ENCODE results near the gene SEL1L. TPM values are rescaled to one million over a fixed set of nuclear protein-coding genes. Genes with fewer than 3 reads are reported as not detected.
"Not testable (repeated sequence)": the region's sequence is repeated elsewhere in the genome, so short reads cannot be mapped to it uniquely, and the experiment has no call there.

SEL1L gene
- total RNA-seq, 2 experiments from 2014 or later = 39.0 to 57.4 TPM

- DNase-seq (no peak), ATAC-seq (peak; percentile 72)
- Mint-ChIP-seq H3K36me3 (ENCODE audit: low read depth) (peaks cover 60% of the 10 kb centered on the region), H3K27me3 (no peaks in the 10 kb centered on the region), H3K9me3 (ENCODE audit: low read depth) (no peaks in the 10 kb centered on the region), H3K4me3 (no peak overlapping the region), H3K4me1 (peaks cover 65% of the 10 kb centered on the region), H3K27ac (no peak overlapping the region)
- CTCF ChIA-PET = interaction anchor here (0.5 to 0.6 kb wide), 2 partner anchors 9 to 53 kb away, joined by 3 to 4 read pairs; no protein-coding TSS in a partner anchor
- intact Hi-C loops (cut with DNase I, micrococcal nuclease) = no loop called here
- POLR2A ChIA-PET = interaction anchor here (1.8 kb wide), 1 partner anchor 10 kb away, joined by 9 read pairs; the partner anchor contains the start of gene SEL1L
Observed at GRCh38 chr14:81523616-81524015, 10.0 kb downstream of the SEL1L start.

GRCh38 chr14:81523016-81523415 is 10.6 kb downstream of the SEL1L start:
- intact Hi-C loops (cut with DNase I, micrococcal nuclease) = no loop called here
- ChIA-PET POLR2A (interaction anchor here (1.8 kb wide), 1 partner anchor 11 kb away, joined by 9 read pairs; the partner anchor contains the start of gene SEL1L), CTCF (interaction anchor here (0.6 kb wide), 1 partner anchor 52 kb away, joined by 4 read pairs; no protein-coding TSS in a partner anchor)
- ATAC-seq (no peak), DNase-seq (no peak)
- no peaks in the 10 kb centered on the region for H3K9me3 Mint-ChIP-seq (ENCODE audit: low read depth)
- no peak overlapping the region for H3K27ac Mint-ChIP-seq
- H3K4me3 Mint-ChIP-seq = no peak overlapping the region
- H3K4me1 Mint-ChIP-seq = peaks cover 59% of the 10 kb centered on the region
- H3K36me3 Mint-ChIP-seq (ENCODE audit: low read depth) = peaks cover 57% of the 10 kb centered on the region
- H3K27me3 Mint-ChIP-seq = no peaks in the 10 kb centered on the region

- DNase-seq (no peak), ATAC-seq (peak; percentile 39)
- Mint-ChIP-seq H3K9me3 (ENCODE audit: low read depth) (no peaks in the 10 kb centered on the region), H3K4me1 (peaks cover 50% of the 10 kb centered on the region), H3K4me3 (no peak overlapping the region), H3K27ac (no peak overlapping the region), H3K27me3 (no peaks in the 10 kb centered on the region), H3K36me3 (ENCODE audit: low read depth) (peaks cover 55% of the 10 kb centered on the region)
- POLR2A ChIA-PET = no interaction called here
- CTCF ChIA-PET = interaction anchor here (1.2 kb wide), 1 partner anchor 11 kb away, joined by 4 read pairs; no protein-coding TSS in a partner anchor
- intact Hi-C loops (cut with DNase I, micrococcal nuclease) = no loop called here
Observed at GRCh38 chr14:81521356-81521755, 12.3 kb downstream of the SEL1L start.

GRCh38 chr14:81519200-81520011 is 14.2 kb downstream of the SEL1L start:
- H3K4me3 Mint-ChIP-seq = no peak overlapping the region
- DNase-seq (no peak), ATAC-seq (peak; percentile 70)
- ChIA-PET CTCF (interaction anchor here (0.8 kb wide), 1 partner anchor 84 kb away, joined by 4 read pairs; no protein-coding TSS in a partner anchor), POLR2A (no interaction called here)
- H3K9me3 Mint-ChIP-seq (ENCODE audit: low read depth) = no peaks in the 10 kb centered on the region
- peaks cover 45% of the 10 kb centered on the region for H3K4me1 Mint-ChIP-seq
- intact Hi-C loops (cut with DNase I, micrococcal nuclease) = loop anchor here in 1 of 2 experiments (5.0 kb wide), 1 partner anchor 47 kb away; no protein-coding TSS in a partner anchor
- H3K27ac Mint-ChIP-seq = peak overlapping the region; percentile 88
- H3K27me3 Mint-ChIP-seq = no peaks in the 10 kb centered on the region
- peaks cover 54% of the 10 kb centered on the region for H3K36me3 Mint-ChIP-seq (ENCODE audit: low read depth)

GRCh38 chr14:81517798-81518398 is 15.8 kb downstream of the SEL1L start:
- CTCF ChIA-PET = interaction anchor here (1.2 kb wide), 1 partner anchor 13 kb away, joined by 3 read pairs; no protein-coding TSS in a partner anchor
- POLR2A ChIA-PET = no interaction called here

GRCh38 chr14:81516986-81517797 is 16.5 kb downstream of the SEL1L start:
- peaks cover 34% of the 10 kb centered on the region for H3K4me1 Mint-ChIP-seq
- CTCF ChIA-PET = interaction anchor here (1.2 kb wide), 1 partner anchor 14 kb away, joined by 3 read pairs; no protein-coding TSS in a partner anchor
- H3K27me3 Mint-ChIP-seq = no peaks in the 10 kb centered on the region
- H3K4me3 Mint-ChIP-seq = no peak overlapping the region
- no peak overlapping the region for H3K27ac Mint-ChIP-seq
- ATAC-seq = no peak
- DNase-seq = no peak
- intact Hi-C loops (cut with DNase I, micrococcal nuclease) = loop anchor here in 1 of 2 experiments (5.0 kb wide), 1 partner anchor 45 kb away; no protein-coding TSS in a partner anchor
- POLR2A ChIA-PET = no interaction called here
- peaks cover 54% of the 10 kb centered on the region for H3K36me3 Mint-ChIP-seq (ENCODE audit: low read depth)
- no peaks in the 10 kb centered on the region for H3K9me3 Mint-ChIP-seq (ENCODE audit: low read depth)

More at GRCh38 chr14:81517798-81518398, 15.8 kb downstream of the SEL1L start:
- Mint-ChIP-seq H3K27me3 (no peaks in the 10 kb centered on the region), H3K4me3 (no peak overlapping the region), H3K36me3 (ENCODE audit: low read depth) (peaks cover 53% of the 10 kb centered on the region), H3K4me1 (peaks cover 35% of the 10 kb centered on the region), H3K9me3 (ENCODE audit: low read depth) (no peaks in the 10 kb centered on the region), H3K27ac (no peak overlapping the region)
- ATAC-seq (no peak), DNase-seq (no peak)
- intact Hi-C loops (cut with DNase I, micrococcal nuclease) = loop anchor here in 1 of 2 experiments (5.0 kb wide), 1 partner anchor 46 kb away; no protein-coding TSS in a partner anchor

- intact Hi-C loops (cut with DNase I, micrococcal nuclease) = loop anchor here in 1 of 2 experiments (5.0 kb wide), 1 partner anchor 44 kb away; no protein-coding TSS in a partner anchor
- DNase-seq; POLR2A ChIA-PET; ATAC-seq; H3K27me3 Mint-ChIP-seq; H3K4me3 Mint-ChIP-seq; H3K9me3 Mint-ChIP-seq (ENCODE audit: low read depth); H3K27ac Mint-ChIP-seq; CTCF ChIA-PET: not testable (repeated sequence)
- peaks cover 48% of the 10 kb centered on the region for H3K36me3 Mint-ChIP-seq (ENCODE audit: low read depth)
- peaks cover 34% of the 10 kb centered on the region for H3K4me1 Mint-ChIP-seq
Observed at GRCh38 chr14:81515927-81516326, 17.7 kb downstream of the SEL1L start.

- H3K27ac Mint-ChIP-seq; ATAC-seq; intact Hi-C loops (cut with DNase I, micrococcal nuclease); DNase-seq; H3K9me3 Mint-ChIP-seq (ENCODE audit: low read depth); POLR2A ChIA-PET; H3K27me3 Mint-ChIP-seq; H3K4me3 Mint-ChIP-seq: not testable (repeated sequence)
- CTCF ChIA-PET = interaction anchor here (0.9 kb wide), 1 partner anchor 37 kb away, joined by 3 read pairs; no protein-coding TSS in a partner anchor
- Mint-ChIP-seq H3K36me3 (ENCODE audit: low read depth) (peaks cover 39% of the 10 kb centered on the region), H3K4me1 (peaks cover 31% of the 10 kb centered on the region)
Observed at GRCh38 chr14:81512826-81513225, 20.8 kb downstream of the SEL1L start.

- ChIA-PET POLR2A (no interaction called here), CTCF (interaction anchor here (0.6 to 2.1 kb wide), 3 partner anchors 10 to 346 kb away, joined by 3 to 4 read pairs (median 4); no protein-coding TSS in a partner anchor)
- H3K4me1 Mint-ChIP-seq = peaks cover 34% of the 10 kb centered on the region
- no peaks in the 10 kb centered on the region for H3K27me3 Mint-ChIP-seq
- no peaks in the 10 kb centered on the region for H3K9me3 Mint-ChIP-seq (ENCODE audit: low read depth)
- DNase-seq (no peak), ATAC-seq (no peak)
- intact Hi-C loops (cut with DNase I, micrococcal nuclease) = no loop called here
- H3K4me3 Mint-ChIP-seq = no peak overlapping the region
- H3K36me3 Mint-ChIP-seq (ENCODE audit: low read depth) = peaks cover 48% of the 10 kb centered on the region
- H3K27ac Mint-ChIP-seq = no peak overlapping the region
Observed at GRCh38 chr14:81511111-81511904, 22.3 kb downstream of the SEL1L start.

GRCh38 chr14:81509838-81510452 is 23.7 kb downstream of the SEL1L start:
- ATAC-seq (no peak), DNase-seq (no peak)
- intact Hi-C loops (cut with DNase I, micrococcal nuclease) = no loop called here
- CTCF ChIA-PET = interaction anchor here (0.7 to 2.1 kb wide), 2 partner anchors 11 to 361 kb away, joined by 3 to 4 read pairs; no protein-coding TSS in a partner anchor
- no peaks in the 10 kb centered on the region for H3K9me3 Mint-ChIP-seq (ENCODE audit: low read depth)
- H3K27ac Mint-ChIP-seq = peak overlapping the region; percentile 11
- H3K27me3 Mint-ChIP-seq = no peaks in the 10 kb centered on the region
- no peak overlapping the region for H3K4me3 Mint-ChIP-seq
- POLR2A ChIA-PET = interaction anchor here (1.1 kb wide), 1 partner anchor 291 kb away, joined by 3 read pairs; no protein-coding TSS in a partner anchor
- peaks cover 34% of the 10 kb centered on the region for H3K4me1 Mint-ChIP-seq
- H3K36me3 Mint-ChIP-seq (ENCODE audit: low read depth) = peaks cover 51% of the 10 kb centered on the region

Data from activated CD4-positive, alpha-beta T cell treated with anti-CD3 and anti-CD28 coated beads for 36 hours (primary cell).